ENCODE results near the gene SLC26A5. TPM values are rescaled to one million over a fixed set of nuclear protein-coding genes. Genes with fewer than 3 reads are reported as not detected.

Gene SLC26A5
- total and polyA plus RNA-seq, 2 donors (not counting 1 experiment from before 2014, with no cell fraction given), result not detected

GRCh38 chr7:103336761-103337160 lies 109.2 kb downstream of the SLC26A5 start:
- Histone ChIP-seq H3K36me3 (replicated peaks in 1 of 2; ENCODE audit: control extremely low read depth in 1 of 2, control insufficient read depth in 1 of 2, extremely low read depth in 1 of 2, insufficient read depth in 2 of 2, low read length in 1 of 2) (peaks cover 21 to 62% of the 10 kb centered on the region in 2 experiments), H4K20me1 (ENCODE audit: control insufficient read depth, insufficient read depth, low read length, poor library complexity, severe bottlenecking) (peaks cover 24% of the 10 kb centered on the region), H3K4me3 (ENCODE audit: control extremely low read depth in 1 of 5, extremely low read depth in 1 of 5, insufficient read depth in 1 of 5, low read depth in 2 of 5, low read length in 4 of 5) (no peak overlapping the region), H3K79me2 (ENCODE audit: control insufficient read depth, insufficient read depth, low read length) (peaks cover 63% of the 10 kb centered on the region), H3K9ac (ENCODE audit: low read length) (no peak overlapping the region), H3K4me1 (ENCODE audit: control insufficient read depth in 2 of 2, insufficient read depth in 2 of 2, low read length in 2 of 2) (no peaks in the 10 kb centered on the region), H2AFZ (ENCODE audit: insufficient read depth, low read depth, low read length, poor library complexity, severe bottlenecking) (no peak overlapping the region), H3K9me3 (ENCODE audit: control extremely low read depth in 1 of 3, control insufficient read depth in 2 of 3, insufficient read depth in 1 of 3, low read length in 2 of 3) (no peaks in the 10 kb centered on the region), H3K27ac (ENCODE audit: low read length in 2 of 2) (no peak overlapping the region), H3K27me3 (replicated peaks in 1 of 4; ENCODE audit: control extremely low read depth in 1 of 4, control insufficient read depth in 3 of 4, insufficient read depth in 4 of 4, low read length in 3 of 4) (no peaks in the 10 kb centered on the region), H3K4me2 (replicated peaks; ENCODE audit: low read depth, low read length, poor library complexity, severe bottlenecking) (no peak overlapping the region)
- DNase-seq (no peak), ATAC-seq (ENCODE audit: low read depth) (no peak)
- Mint-ChIP-seq H3K9me3 (ENCODE audit: insufficient read depth) (no peaks in the 10 kb centered on the region), H3K27ac (no peak overlapping the region), H3K4me1 (peaks cover 10% of the 10 kb centered on the region), H3K27me3 (no peaks in the 10 kb centered on the region), H3K4me3 (no peak overlapping the region)
- WGBS (ENCODE audit: insufficient coverage), result no CpG with 5 or more reads among the region's 2 CpGs
- POLR2A ChIA-PET, result no interaction called here
- intact Hi-C loops (cut with micrococcal nuclease), result no loop called here
- CTCF ChIA-PET, result no interaction called here
- TF ChIP-seq EZH2 (IDR thresholded peaks at IDR 0.05; ENCODE audit: borderline replicate concordance, insufficient read depth, low read depth, low read length, poor library complexity, severe bottlenecking) (no peak), CTCF (IDR thresholded peaks at IDR 0.05) (no peak)

- intact Hi-C loops (cut with micrococcal nuclease), result no loop called here
- H2AFZ ChIP-seq (ENCODE audit: insufficient read depth, low read depth, low read length, poor library complexity, severe bottlenecking), result no peak overlapping the region
- no peaks in the 10 kb centered on the region for H3K27me3 ChIP-seq (replicated peaks in 1 of 4; ENCODE audit: control extremely low read depth in 1 of 4, control insufficient read depth in 3 of 4, insufficient read depth in 4 of 4, low read length in 3 of 4)
- POLR2A ChIA-PET, result no interaction called here
- no peaks in the 10 kb centered on the region for H3K27me3 Mint-ChIP-seq
- DNase-seq, result no peak
- no peak overlapping the region for H3K4me2 ChIP-seq (replicated peaks; ENCODE audit: low read depth, low read length, poor library complexity, severe bottlenecking)
- H3K27ac Mint-ChIP-seq, result no peak overlapping the region
- CTCF ChIA-PET, result no interaction called here
- ATAC-seq (ENCODE audit: low read depth), result no peak
- H3K79me2 ChIP-seq (ENCODE audit: control insufficient read depth, insufficient read depth, low read length), result no peaks in the 10 kb centered on the region
- no peak for TF ChIP-seq CTCF (IDR thresholded peaks at IDR 0.05)
- no peak for TF ChIP-seq EZH2 (IDR thresholded peaks at IDR 0.05; ENCODE audit: borderline replicate concordance, insufficient read depth, low read depth, low read length, poor library complexity, severe bottlenecking)
- H3K9ac ChIP-seq (ENCODE audit: low read length), result no peak overlapping the region
- no peaks in the 10 kb centered on the region for H3K4me1 Mint-ChIP-seq
- H3K9me3 ChIP-seq (ENCODE audit: control extremely low read depth in 1 of 3, control insufficient read depth in 2 of 3, insufficient read depth in 1 of 3, low read length in 2 of 3), result no peaks in the 10 kb centered on the region
- 93% methylated on average over 4 of the region's 8 CpGs for WGBS (ENCODE audit: insufficient coverage)
- no peaks in the 10 kb centered on the region for H3K9me3 Mint-ChIP-seq (ENCODE audit: insufficient read depth)
- no peaks in the 10 kb centered on the region for H3K4me1 ChIP-seq (ENCODE audit: control insufficient read depth in 2 of 2, insufficient read depth in 2 of 2, low read length in 2 of 2)
- H4K20me1 ChIP-seq (ENCODE audit: control insufficient read depth, insufficient read depth, low read length, poor library complexity, severe bottlenecking), result no peaks in the 10 kb centered on the region
- no peak overlapping the region for H3K4me3 ChIP-seq (ENCODE audit: control extremely low read depth in 1 of 5, extremely low read depth in 1 of 5, insufficient read depth in 1 of 5, low read depth in 2 of 5, low read length in 4 of 5)
- peaks cover 2 to 57% of the 10 kb centered on the region in 2 experiments for H3K36me3 ChIP-seq (replicated peaks in 1 of 2; ENCODE audit: control extremely low read depth in 1 of 2, control insufficient read depth in 1 of 2, extremely low read depth in 1 of 2, insufficient read depth in 2 of 2, low read length in 1 of 2)
- no peak overlapping the region for H3K4me3 Mint-ChIP-seq
- H3K27ac ChIP-seq (ENCODE audit: low read length in 2 of 2), result no peak overlapping the region
Measured at GRCh38 chr7:103325744-103326143, 120.3 kb downstream of the SLC26A5 start.

Small RNA genes within 50 kb of the gene (small RNA-seq; reads per million reads assigned to genes)
- not detected for gene RF00019 (ENCODE audit: insufficient read length, low read depth, low replicate concordance)
- gene RPS29P16 (ENCODE audit: insufficient read length, low read depth, low replicate concordance), result not detected

Other genes with a start within 250 kb of the SLC26A5 start
- 70.9 and 72.8 TPM in 2 replicates for gene PMPCB, start 148.8 kb downstream of the SLC26A5 start, total RNA-seq
- gene PMPCB, start 148.8 kb downstream of the SLC26A5 start, polyA plus RNA-seq, result 61.9 and 80.3 TPM in 2 replicates
- 38.6 and 44.9 TPM in 2 replicates for gene DNAJC2, start 101.4 kb downstream of the SLC26A5 start, total RNA-seq
- 12.5 and 26.9 TPM in 2 replicates for gene DNAJC2, start 101.4 kb downstream of the SLC26A5 start, polyA plus RNA-seq
- 45.4 and 51.1 TPM in 2 replicates for gene PSMC2, start 98.6 kb downstream of the SLC26A5 start, total RNA-seq
- gene PSMC2, start 98.6 kb downstream of the SLC26A5 start, polyA plus RNA-seq, result 29.8 and 59.4 TPM in 2 replicates

Measured in B cell (primary cell).